GM19324 (cell line): ENCODE measurements around the gene C19orf81.

Experiments
- ATAC-seq: cut with Tn5 transposase; IDR thresholded peaks from one replicate; pipeline ENCODE4 v1.9.1; 2021; ENCODE audit warnings: mild to moderate bottlenecking, moderate library complexity; ENCODE audit not compliant: unreplicated experiment, low FRiP score

The C19orf81 gene

GRCh38 chr19:50676625-50677197 lies 27.5 kb downstream of the C19orf81 start:
- no peak for ATAC-seq

GRCh38 chr19:50677636-50678035 lies 28.4 kb downstream of the C19orf81 start:
- ATAC-seq, result no peak

- no peak for ATAC-seq
These were observed 29.1 kb downstream of the C19orf81 start for GRCh38 chr19:50678323-50678722.

- peak; percentile 56 for ATAC-seq
These were observed 30.2 kb downstream of the C19orf81 start for GRCh38 chr19:50679177-50680125.

- ATAC-seq, result no peak
These were observed 37.2 kb downstream of the C19orf81 start for GRCh38 chr19:50686310-50687032.

GRCh38 chr19:50688766-50689165 lies 39.5 kb downstream of the C19orf81 start:
- no peak for ATAC-seq

GRCh38 chr19:50690439-50690838 lies 41.2 kb downstream of the C19orf81 start:
- ATAC-seq, result no peak

GRCh38 chr19:50693064-50693975 lies 44.1 kb downstream of the C19orf81 start:
- no peak for ATAC-seq

GRCh38 chr19:50694815-50695145 lies 45.5 kb downstream of the C19orf81 start:
- ATAC-seq, result no peak

- no peak for ATAC-seq
These were observed 46.2 kb downstream of the C19orf81 start for GRCh38 chr19:50695251-50696093.

- no peak for ATAC-seq
These were observed 46.8 kb downstream of the C19orf81 start for GRCh38 chr19:50696094-50696483.

GRCh38 chr19:50697414-50698124 lies 48.3 kb downstream of the C19orf81 start:
- no peak for ATAC-seq

GRCh38 chr19:50701367-50701985 lies 52.2 kb downstream of the C19orf81 start:
- no peak for ATAC-seq

- ATAC-seq, result no peak
These were observed 53.1 kb downstream of the C19orf81 start for GRCh38 chr19:50702158-50702870.

- ATAC-seq, result no peak
These were observed 53.9 kb downstream of the C19orf81 start for GRCh38 chr19:50702871-50703829.

- ATAC-seq, result no peak
These were observed 54.9 kb downstream of the C19orf81 start for GRCh38 chr19:50703915-50704796.
